H1 (cell line): ENCODE data around the gene MPIG6B. TPM values are rescaled to one million over a fixed set of nuclear protein-coding genes. Genes with fewer than 3 reads are reported as not detected.

Experiments used
- CTCF ChIA-PET: fragments of 300-600 bp; sonication (Branson Sonifier 250); formaldehyde crosslinking; loops from one replicate; lab custom pipeline; 2021; ENCODE audit not compliant: partially characterized antibody; lab: Charles Lee
- POLR2A ChIA-PET: fragments of 300-600 bp; sonication (Branson Sonifier 250); formaldehyde crosslinking; loops from one replicate; lab custom pipeline; 2021; ENCODE audit warnings: inconsistent platforms; ENCODE audit not compliant: partially characterized antibody; lab: Charles Lee
- DNase-seq, 2 experiments: peaks; one replicate each; pipeline versions ENCODE4 v3.0.0 to v3.0.0-alpha.2; 2010 to 2022; ENCODE audit warnings: low spot score in 2 of 2, low read depth in 1 of 2, mixed read lengths in 1 of 2
- FAIRE-seq: peaks from 2 replicates; lab custom pipeline; 2011; peaks lifted over from hg19 to GRCh38; lab: Jason Lieb, UNC
- H2AFZ ChIP-seq: 2 replicates; pipeline ENCODE4 v1.8.1; 2012; ENCODE audit warnings: low read length, inconsistent platforms
- H2AK5ac ChIP-seq: 2 replicates; pipeline ENCODE4 v1.6.1; 2013; ENCODE audit warnings: low read depth, low read length
- H2BK120ac ChIP-seq: replicated peaks from 2 replicates; pipeline ENCODE3; 2013; ENCODE audit warnings: low read depth, low read length, inconsistent platforms
- H2BK12ac ChIP-seq: 2 replicates; pipeline ENCODE4 v1.6.1; 2013; ENCODE audit warnings: low read depth, low read length
- H2BK15ac ChIP-seq: 2 replicates; pipeline ENCODE4 v1.6.1; 2013; ENCODE audit warnings: low read length
- H2BK20ac ChIP-seq: 2 replicates; pipeline ENCODE4 v1.6.1; 2013; ENCODE audit warnings: low read length
- H2BK5ac ChIP-seq: 2 replicates; pipeline ENCODE4 v1.6.1; 2013; ENCODE audit warnings: low read depth, low read length
- H3K14ac ChIP-seq: 2 replicates; pipeline ENCODE4 v1.6.1; 2013; ENCODE audit warnings: inconsistent platforms; ENCODE audit not compliant: insufficient read length
- H3K18ac ChIP-seq: 2 replicates; pipeline ENCODE4 v1.6.1; 2013; ENCODE audit warnings: low read length; ENCODE audit errors: extremely low read depth
- H3K23ac ChIP-seq: 2 replicates; pipeline ENCODE4 v1.6.1; 2013; ENCODE audit warnings: inconsistent platforms; ENCODE audit not compliant: insufficient read length
- H3K23me2 ChIP-seq: 2 replicates; pipeline ENCODE4 v1.6.1; 2013; ENCODE audit warnings: low read depth, low read length
- H3K27ac ChIP-seq: 2 replicates; pipeline ENCODE4 v1.6.1; 2011; ENCODE audit warnings: low read depth, low read length, inconsistent platforms
- H3K27me3 ChIP-seq, 4 experiments: replicated peaks in 1 of 4; 1 replicate in 1 of 4; 2 replicates in 3 of 4; pipeline versions ENCODE4 v1.6.1 to v1.8.1; 2011 to 2013; ENCODE audit warnings: low read length in 3 of 4, mild to moderate bottlenecking in 3 of 4, inconsistent platforms in 2 of 4, mixed read lengths in 2 of 4, moderate library complexity in 1 of 4; ENCODE audit not compliant: control insufficient read depth in 3 of 4, insufficient read depth in 3 of 4; ENCODE audit errors: extremely low read depth in 1 of 4
- H3K36me3 ChIP-seq, 4 experiments: 2 replicates each; pipeline versions ENCODE4 v1.6.1 to v1.8.1; 2011 to 2013; ENCODE audit warnings: mild to moderate bottlenecking in 4 of 4, low read length in 3 of 4, moderate library complexity in 2 of 4, control low read depth in 1 of 4, inconsistent platforms in 1 of 4; ENCODE audit not compliant: insufficient read depth in 4 of 4, control insufficient read depth in 2 of 4
- H3K4ac ChIP-seq: replicated peaks from 2 replicates; pipeline ENCODE3; 2013; ENCODE audit warnings: low read length, low read depth, mixed read lengths, inconsistent platforms; ENCODE audit not compliant: insufficient read length
- H3K4me1 ChIP-seq, 4 experiments: replicated peaks in 1 of 4; 1 replicate in 1 of 4; 2 replicates in 3 of 4; pipeline versions ENCODE4 v1.6.1 to v1.8.1; 2011 to 2013; ENCODE audit warnings: low read length in 3 of 4, inconsistent platforms in 2 of 4, mixed read lengths in 1 of 4; ENCODE audit not compliant: insufficient read depth in 4 of 4, control insufficient read depth in 3 of 4
- H3K4me2 ChIP-seq, 2 experiments: 2 replicates each; pipeline versions ENCODE4 v1.6.1 to v1.8.1; 2011 to 2013; ENCODE audit warnings: low read depth in 2 of 2, low read length in 2 of 2, control low read depth in 1 of 2, inconsistent platforms in 1 of 2, mild to moderate bottlenecking in 1 of 2; ENCODE audit not compliant: insufficient read depth in 1 of 2
- H3K4me3 ChIP-seq, 4 experiments: fragments of 200-600, 300-600 bp in 1 of 4; sonication (generic), shearing (Covaris generic), sonication (Bioruptor Twin) in 1 of 4; 2 replicates each; pipeline versions ENCODE4 v1.5.1 to v1.8.1; 2011 to 2016; ENCODE audit warnings: low read length in 4 of 4, low read depth in 3 of 4, control low read depth in 2 of 4, inconsistent platforms in 2 of 4, mild to moderate bottlenecking in 2 of 4, mixed read lengths in 1 of 4, moderate library complexity in 1 of 4; ENCODE audit not compliant: insufficient read depth in 2 of 4; ENCODE audit errors: extremely low read depth in 1 of 4
- H3K56ac ChIP-seq: replicated peaks from 2 replicates; pipeline ENCODE3; 2013; ENCODE audit warnings: low read depth, mild to moderate bottlenecking, mixed read lengths, low read length, inconsistent platforms; ENCODE audit not compliant: insufficient read length
- H3K79me1 ChIP-seq: 2 replicates; pipeline ENCODE4 v1.6.1; 2013; ENCODE audit warnings: low read depth, low read length, control low read depth
- H3K79me2 ChIP-seq, 2 experiments: 2 replicates each; pipeline versions ENCODE4 v1.6.1 to v1.8.1; 2012 to 2013; ENCODE audit warnings: low read length in 2 of 2, mild to moderate bottlenecking in 2 of 2, inconsistent platforms in 1 of 2; ENCODE audit not compliant: insufficient read depth in 2 of 2, control insufficient read depth in 1 of 2
- H3K9ac ChIP-seq, 4 experiments: replicated peaks in 1 of 4; 1 replicate in 1 of 4; 2 replicates in 3 of 4; pipeline versions ENCODE4 v1.6.1 to v1.8.1; 2011 to 2013; ENCODE audit warnings: low read depth in 3 of 4, low read length in 3 of 4, control low read depth in 2 of 4, mild to moderate bottlenecking in 2 of 4, moderate library complexity in 2 of 4, inconsistent platforms in 1 of 4; ENCODE audit errors: extremely low read depth in 1 of 4
- H3K9me3 ChIP-seq, 2 experiments: 2 replicates each; pipeline versions ENCODE4 v1.6.1 to v1.8.1; 2012 to 2013; ENCODE audit warnings: mild to moderate bottlenecking in 2 of 2, moderate library complexity in 2 of 2, control low read depth in 1 of 2, inconsistent platforms in 1 of 2, low read depth in 1 of 2, low read length in 1 of 2, mixed read lengths in 1 of 2; ENCODE audit not compliant: insufficient read depth in 2 of 2
- H4K20me1 ChIP-seq, 2 experiments: replicated peaks in 1 of 2; 2 replicates each; pipeline versions ENCODE3 to v1.8.1; 2011 to 2013; ENCODE audit warnings: inconsistent platforms in 2 of 2, low read length in 2 of 2, mild to moderate bottlenecking in 1 of 2; ENCODE audit not compliant: insufficient read depth in 2 of 2, control insufficient read depth in 1 of 2
- H4K5ac ChIP-seq: 2 replicates; pipeline ENCODE4 v1.6.1; 2013; ENCODE audit warnings: low read length, low read depth, mixed read lengths, inconsistent platforms; ENCODE audit not compliant: insufficient read length
- H4K8ac ChIP-seq: 2 replicates; pipeline ENCODE4 v1.8.0; 2013; ENCODE audit warnings: mild to moderate bottlenecking, moderate library complexity, low read length, inconsistent platforms; ENCODE audit not compliant: insufficient read depth; ENCODE audit errors: extremely low read depth
- H4K91ac ChIP-seq: replicated peaks from 2 replicates; pipeline ENCODE3; 2013; ENCODE audit warnings: low read length, mixed read lengths, inconsistent platforms; ENCODE audit not compliant: insufficient read length
- ASH2L ChIP-seq: fragments of 200-600, 300-600 bp; sonication (generic); IDR thresholded peaks from one replicate; pipeline ENCODE4 v1.7.1; 2017; ENCODE audit warnings: low read length
- BACH1 ChIP-seq: IDR thresholded peaks from 2 replicates; pipeline ENCODE4 v1.6.1; 2012; ENCODE audit warnings: low read length, improper control_type of control experiment
- RNF2 ChIP-seq: fragments of 200-900, 300-1000 bp; sonication (generic); IDR thresholded peaks from 2 replicates; pipeline ENCODE4 v1.7.1; 2016; ENCODE audit warnings: borderline replicate concordance, low read depth, mild to moderate bottlenecking, antibody characterized with exemption, low read length; ENCODE audit not compliant: poor library complexity, severe bottlenecking; ENCODE audit errors: missing control alignments
- SUZ12 ChIP-seq: fragments of 200-600 bp; sonication (generic); IDR thresholded peaks from 2 replicates; pipeline ENCODE4 v1.6.1; 2012; ENCODE audit warnings: mild to moderate bottlenecking, inconsistent platforms, low read length, moderate library complexity, mixed read lengths
- WGBS, 2 experiments: shearing (Covaris generic) in 1 of 2; methylation state at CpG; one replicate each; pipeline versions ENCODE4 v1.1.6 to v1.1.7; 2013 to 2015; ENCODE audit warnings: low lambda C conversion rate in 2 of 2, mixed read lengths in 2 of 2, inconsistent platforms in 1 of 2, low coverage in 1 of 2, missing lambda C conversion rate in 1 of 2; ENCODE audit not compliant: insufficient replicate concordance in 2 of 2, insufficient coverage in 1 of 2, insufficient read length in 1 of 2; ENCODE audit errors: extremely low coverage in 1 of 2, missing lambda C conversion rate in 1 of 2; 5-methylcytosine and 5-hydroxymethylcytosine counted together
- polyA plus RNA-seq, 7 experiments: library from polyadenylated mRNA; depleted of rRNA in 3 of 7; stranded (reverse) in 5 of 7; unstranded in 2 of 7; fragments of >200 nt in 5 of 7; fragments of 200-250 nt in 2 of 7; gene quantifications; 1 replicate in 5 of 7; 2 replicates in 1 of 7; 4 replicates in 1 of 7; pipeline versions ENCODE4 v1.2.1 to v1.2.3, GENCODE V29; 2011 to 2013; ENCODE audit warnings: missing spikeins in 2 of 7, mixed read lengths in 2 of 7
- total RNA-seq: library from RNA; stranded (reverse); fragmentation: NEBNext Ultra II Directional; extraction: Animal tissue kit (Norgen Biotek cat#: 25700); gene quantifications from 2 replicates; pipeline ENCODE4 v1.2.1, GENCODE V29; 2021

MPIG6B gene
- total and polyA plus RNA-seq, 2 of the 8 experiments (the other 6 are each of a cell fraction or from before 2014, with no cell fraction given): 0.18 TPM; not detected in 1

GRCh38 chr6:31744422-31744821 is 21.2 kb downstream of the MPIG6B start:
- H2BK5ac ChIP-seq: no peak overlapping the region
- FAIRE-seq (no peak), DNase-seq (no peak)
- peaks cover 0 to 5% (median 2%) of the 10 kb centered on the region in 4 experiments; a peak in 4 of 7 replicates for H3K4me1 ChIP-seq
- no peak overlapping the region for H3K4ac ChIP-seq
- no peak overlapping the region for H2AFZ ChIP-seq
- H3K23ac ChIP-seq: no peak overlapping the region
- no peak overlapping the region for H4K5ac ChIP-seq
- POLR2A ChIA-PET: interaction anchor here (0.7 to 1.1 kb wide), 3 partner anchors 11 to 35 kb away, joined by 3 to 4 read pairs (median 4); no protein-coding TSS in a partner anchor
- H3K56ac ChIP-seq: no peak overlapping the region
- H3K27me3 ChIP-seq: no peaks in the 10 kb centered on the region
- no peak overlapping the region for H2BK15ac ChIP-seq
- H3K9me3 ChIP-seq: no peaks in the 10 kb centered on the region; a peak in 1 of 4 replicates
- H3K4me2 ChIP-seq: no peak overlapping the region
- H3K14ac ChIP-seq: no peak overlapping the region
- CTCF ChIA-PET: interaction anchor here (1.7 kb wide), 1 partner anchor 29 kb away, joined by 3 read pairs; no protein-coding TSS in a partner anchor
- H3K36me3 ChIP-seq: peaks cover 0 to 16% (median 0%) of the 10 kb centered on the region in 4 experiments; a peak in 4 of 8 replicates
- H3K27ac ChIP-seq: 0 out of 2 replicates have a peak overlapping the region, but pooled peaks have one; percentile 10
- no peaks in the 10 kb centered on the region for H4K20me1 ChIP-seq
- H3K18ac ChIP-seq: no peak overlapping the region
- no peak overlapping the region for H4K8ac ChIP-seq
- no peak overlapping the region for H2AK5ac ChIP-seq
- H3K9ac ChIP-seq: no peak overlapping the region
- H2BK12ac ChIP-seq: no peak overlapping the region
- H3K79me2 ChIP-seq: no peaks in the 10 kb centered on the region
- 93% methylated on average over 1 of the region's 1 CpG; no CpG with 5 or more reads in 1 of the 2 experiments for WGBS, 2 experiments
- no peak overlapping the region for H2BK20ac ChIP-seq
- no peaks in the 10 kb centered on the region; the same call in none of the 2 replicates for H3K23me2 ChIP-seq
- H4K91ac ChIP-seq: no peak overlapping the region
- H2BK120ac ChIP-seq: no peak overlapping the region
- H3K79me1 ChIP-seq: no peaks in the 10 kb centered on the region
- H3K4me3 ChIP-seq: no peak overlapping the region
- TF ChIP-seq ASH2L: no peak
- no peak for TF ChIP-seq SUZ12
- TF ChIP-seq BACH1: no peak
- no peak for TF ChIP-seq RNF2
